Hematopoietic multipotent progenitor cell treated with erythropoietin and hydrocortisone succinate and interleukin-3 and kit ligand, for 8 days (in vitro differentiated cells): ENCODE measurements around the gene SKOR2.
"Not testable (repeated sequence)": the region's sequence is repeated elsewhere in the genome, so short reads cannot be mapped to it uniquely, and the experiment has no call there.

ENCODE experiments used
- DNase-seq: peaks from one replicate; pipeline ENCODE4 v3.0.0-alpha.2; 2015

SKOR2 gene

DNA sequence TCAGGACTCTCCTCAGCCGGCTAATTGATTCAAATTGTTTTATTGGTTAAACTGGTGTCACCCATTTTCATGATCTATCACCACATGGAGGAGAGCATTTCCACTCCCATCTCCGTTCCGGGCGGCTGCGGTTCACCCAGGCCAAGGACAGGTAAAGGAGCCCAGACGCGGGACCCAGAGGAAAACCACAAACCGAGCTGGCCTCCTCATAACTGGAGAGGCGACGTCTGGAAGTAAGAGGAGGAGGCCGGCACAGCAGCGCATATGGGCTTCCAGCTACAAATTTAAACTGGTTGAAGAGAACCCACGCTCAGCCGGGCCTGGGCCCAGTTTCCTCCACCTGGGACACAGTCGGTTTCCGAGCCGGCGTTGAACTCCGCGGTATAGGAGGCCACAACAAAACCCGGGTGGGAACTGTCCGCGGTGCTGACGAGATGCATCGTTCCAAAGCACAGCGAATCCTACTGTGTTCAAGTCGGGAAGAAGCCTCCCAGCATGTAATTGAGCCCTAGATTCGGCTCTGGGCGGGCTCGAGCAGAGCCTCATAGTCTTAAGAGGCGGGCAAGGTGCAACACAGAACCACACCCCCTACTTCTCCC, 3.0 kb upstream of the SKOR2 start:
- DNase-seq: peak; percentile 46

DNA sequence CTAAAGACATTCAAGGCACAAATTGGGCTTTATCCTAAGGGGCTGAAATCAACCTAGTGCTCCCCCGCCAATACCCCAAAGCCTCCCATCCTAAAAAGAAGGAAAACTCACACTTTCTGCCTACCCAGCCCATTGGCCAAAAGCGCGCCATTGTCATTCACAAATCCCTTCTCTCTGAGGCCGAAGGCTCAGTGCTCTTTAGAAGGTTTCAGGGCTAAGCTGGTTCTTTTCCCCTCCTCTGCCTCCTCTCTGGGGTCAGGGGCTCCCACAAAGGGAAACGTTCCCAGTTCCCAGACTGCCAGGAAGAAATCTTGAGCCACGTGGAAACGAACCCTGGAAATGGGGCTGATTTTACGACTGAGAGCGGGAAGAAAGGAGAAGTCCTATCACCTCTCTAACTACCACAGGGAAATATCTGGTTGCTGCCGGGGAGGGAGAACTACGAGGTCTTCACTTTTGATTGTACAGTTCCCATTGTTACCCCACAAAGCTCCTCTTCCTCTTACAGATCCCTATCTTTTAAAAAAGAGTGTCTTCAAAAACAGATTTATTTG, 1.7 kb upstream of the SKOR2 start:
- no peak for DNase-seq

DNA sequence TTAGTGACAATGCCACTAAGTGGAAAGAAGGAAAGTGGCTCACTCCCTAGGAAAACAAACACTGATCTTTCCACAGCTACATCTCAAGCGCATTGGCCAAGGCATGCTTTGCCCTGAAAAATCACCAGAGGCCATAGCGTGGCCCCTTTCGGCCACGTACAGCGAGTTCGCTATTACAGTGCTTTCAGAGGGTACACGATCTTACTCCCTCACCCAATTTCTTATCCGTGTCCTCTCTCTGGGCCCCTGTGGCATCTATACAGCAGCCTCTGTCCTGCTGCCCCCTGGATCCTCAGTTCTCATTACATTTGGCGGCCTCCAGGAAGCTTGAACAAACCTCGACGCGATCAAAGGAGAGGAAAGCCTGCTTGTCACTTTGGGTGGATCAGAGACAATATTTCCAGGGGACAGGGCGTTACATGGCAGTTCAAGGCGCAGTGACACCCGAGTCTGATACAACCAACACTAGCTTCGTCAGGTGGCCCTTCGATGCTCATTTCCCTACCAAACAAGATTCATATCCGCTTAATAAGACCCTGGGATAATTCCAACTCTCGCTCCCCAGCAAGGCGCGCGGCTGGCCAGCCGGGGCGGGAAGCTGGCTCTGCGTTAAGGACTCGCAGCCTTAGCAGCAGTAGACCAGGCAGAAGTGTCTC, 941 bp downstream of the SKOR2 start:
- no peak for DNase-seq

DNA sequence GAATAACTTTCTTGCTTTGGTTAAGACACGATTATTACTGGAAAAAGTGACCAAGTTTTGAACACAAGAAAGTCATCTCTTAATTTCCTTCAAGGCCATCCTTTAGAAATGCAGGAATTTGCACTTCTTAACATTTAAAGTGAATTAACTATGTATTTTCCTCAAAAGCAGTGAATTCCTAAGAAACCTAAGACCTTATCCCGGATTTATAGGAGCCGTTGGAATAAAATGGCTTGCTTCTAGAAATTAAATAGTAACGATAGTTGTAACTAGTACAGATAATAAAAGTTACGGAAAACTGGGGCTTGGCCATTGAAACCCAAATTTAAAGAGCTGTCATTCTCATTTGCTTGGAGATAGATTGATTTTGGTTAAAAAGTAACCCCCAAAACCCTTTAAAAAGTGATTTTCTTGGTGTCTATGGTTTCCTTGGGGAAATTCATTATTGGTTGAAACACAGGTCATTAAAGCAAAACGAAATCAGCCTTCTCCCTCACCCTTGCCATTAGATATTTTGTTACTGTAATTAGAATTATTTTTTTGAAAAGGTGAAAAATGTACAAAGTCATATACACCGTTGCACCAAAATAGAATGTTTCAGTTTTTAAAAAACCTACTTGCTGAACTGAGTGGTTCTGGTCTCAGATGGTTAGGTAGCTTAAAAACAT, 2.0 kb downstream of the SKOR2 start:
- no peak for DNase-seq

DNA sequence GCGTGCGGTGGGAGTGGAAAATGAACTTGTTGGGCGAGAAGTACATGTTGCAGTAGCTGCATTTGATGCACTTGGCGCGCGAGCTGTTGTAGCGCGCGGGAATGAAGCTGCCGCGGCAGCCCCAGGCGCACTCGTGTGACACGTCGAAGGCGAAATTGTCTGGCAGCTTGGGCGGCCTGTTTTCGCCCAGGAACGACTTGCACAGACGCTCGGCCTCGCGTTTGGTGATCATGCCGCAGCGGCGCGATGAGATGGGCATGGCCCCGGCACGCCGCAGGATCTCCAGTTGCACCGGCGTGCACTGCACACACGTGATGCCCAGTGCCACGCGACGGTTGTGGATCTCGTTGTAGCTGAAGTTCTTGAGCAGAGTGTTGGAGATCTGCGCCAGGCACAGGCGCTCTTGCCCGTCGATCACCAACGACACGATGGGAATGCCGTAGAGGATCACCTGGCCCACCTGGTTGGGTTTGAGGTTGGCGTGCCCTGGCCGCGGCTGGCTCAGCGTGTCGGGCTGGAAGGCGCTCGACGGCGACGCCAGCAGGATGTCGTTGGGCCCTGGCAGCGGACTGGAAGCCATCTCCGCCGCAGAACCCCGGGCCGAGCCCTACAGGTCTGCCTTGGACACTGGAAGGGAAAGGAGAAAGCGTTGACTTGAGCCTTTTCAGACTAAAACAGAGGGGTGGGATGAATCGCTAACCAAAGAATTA, 2.7 kb downstream of the SKOR2 start:
- no peak for DNase-seq

DNA sequence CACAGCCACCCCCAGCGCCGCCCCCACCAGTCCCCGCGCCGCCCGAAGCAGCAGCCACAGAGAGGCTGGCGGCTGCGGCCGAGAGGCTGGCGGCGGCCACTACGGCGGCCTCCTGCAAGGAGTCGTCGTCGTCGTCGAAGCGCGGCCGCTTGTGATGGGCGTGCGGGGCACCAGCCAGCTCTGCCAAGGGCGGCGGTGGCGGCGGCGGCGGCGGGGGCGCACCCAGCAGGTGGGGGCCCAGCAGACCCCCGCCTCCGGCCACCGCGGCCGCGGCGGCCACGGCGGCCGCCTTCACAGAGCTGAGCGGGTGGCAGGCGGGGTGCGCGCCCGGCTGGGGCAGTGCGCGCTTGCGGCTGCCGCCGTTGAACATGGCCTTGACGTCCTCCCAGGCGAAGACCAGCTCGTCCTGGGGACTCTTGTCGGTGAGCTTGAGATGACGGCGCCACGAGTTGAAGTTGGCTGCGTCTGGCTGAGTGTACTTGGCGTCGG, 3.3 kb downstream of the SKOR2 start:
- DNase-seq: no peak

DNA sequence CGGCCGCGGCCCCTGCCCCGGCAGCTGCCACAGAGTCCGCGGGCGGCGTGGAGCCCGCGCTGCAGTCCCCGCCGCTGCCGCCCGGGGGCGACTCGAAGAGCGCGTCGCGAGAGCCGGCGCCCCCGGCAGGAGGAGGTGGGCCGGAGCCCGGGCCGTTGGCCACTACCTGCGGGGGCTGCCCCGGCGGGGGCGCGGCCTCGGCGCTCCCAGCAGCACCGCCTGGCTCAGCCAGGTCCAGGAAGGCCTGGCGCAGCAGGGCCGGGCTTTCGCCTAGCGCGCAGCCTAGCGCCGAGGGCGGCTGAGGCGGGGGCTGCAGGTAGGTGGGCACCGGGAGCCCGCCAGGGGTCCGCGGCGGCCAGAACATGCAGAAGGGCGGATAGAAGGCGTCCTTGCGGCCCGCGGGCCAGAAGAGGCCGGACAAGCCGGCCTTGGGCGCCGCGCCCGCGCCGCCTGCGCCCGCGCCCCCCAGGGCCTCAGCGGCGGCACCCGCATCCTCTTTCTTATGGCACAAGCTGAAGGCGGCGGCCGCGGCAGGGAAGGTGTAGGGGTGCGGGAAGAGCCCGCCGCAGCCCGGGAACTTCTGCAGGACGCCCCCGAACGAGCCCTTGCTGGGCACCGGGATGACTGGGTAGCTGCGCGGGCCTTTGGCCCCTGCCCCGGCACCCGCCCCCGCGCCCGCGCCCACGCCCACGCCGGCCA, 3.9 kb downstream of the SKOR2 start:
- DNase-seq: no peak

DNA sequence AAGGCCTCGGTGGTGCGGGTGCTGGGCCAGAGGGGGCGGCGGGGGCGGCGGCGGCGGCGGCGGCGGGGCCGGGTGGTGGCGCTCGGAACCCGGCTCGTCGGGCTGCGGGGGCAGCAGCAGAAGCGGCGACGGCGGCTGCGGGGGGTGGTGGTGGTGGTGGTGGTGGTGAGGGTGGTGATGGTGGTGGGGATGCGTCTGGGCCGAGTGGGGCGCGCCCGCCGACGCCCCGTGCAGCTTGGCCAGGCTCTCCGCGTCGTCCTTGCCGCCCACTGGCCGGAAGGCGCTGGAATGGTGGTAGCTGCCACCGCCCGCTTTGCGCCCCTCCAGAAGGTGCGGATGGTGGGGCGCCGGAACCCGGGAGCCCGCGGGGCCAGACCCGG, 4.4 kb downstream of the SKOR2 start:
- DNase-seq: no peak

DNA sequence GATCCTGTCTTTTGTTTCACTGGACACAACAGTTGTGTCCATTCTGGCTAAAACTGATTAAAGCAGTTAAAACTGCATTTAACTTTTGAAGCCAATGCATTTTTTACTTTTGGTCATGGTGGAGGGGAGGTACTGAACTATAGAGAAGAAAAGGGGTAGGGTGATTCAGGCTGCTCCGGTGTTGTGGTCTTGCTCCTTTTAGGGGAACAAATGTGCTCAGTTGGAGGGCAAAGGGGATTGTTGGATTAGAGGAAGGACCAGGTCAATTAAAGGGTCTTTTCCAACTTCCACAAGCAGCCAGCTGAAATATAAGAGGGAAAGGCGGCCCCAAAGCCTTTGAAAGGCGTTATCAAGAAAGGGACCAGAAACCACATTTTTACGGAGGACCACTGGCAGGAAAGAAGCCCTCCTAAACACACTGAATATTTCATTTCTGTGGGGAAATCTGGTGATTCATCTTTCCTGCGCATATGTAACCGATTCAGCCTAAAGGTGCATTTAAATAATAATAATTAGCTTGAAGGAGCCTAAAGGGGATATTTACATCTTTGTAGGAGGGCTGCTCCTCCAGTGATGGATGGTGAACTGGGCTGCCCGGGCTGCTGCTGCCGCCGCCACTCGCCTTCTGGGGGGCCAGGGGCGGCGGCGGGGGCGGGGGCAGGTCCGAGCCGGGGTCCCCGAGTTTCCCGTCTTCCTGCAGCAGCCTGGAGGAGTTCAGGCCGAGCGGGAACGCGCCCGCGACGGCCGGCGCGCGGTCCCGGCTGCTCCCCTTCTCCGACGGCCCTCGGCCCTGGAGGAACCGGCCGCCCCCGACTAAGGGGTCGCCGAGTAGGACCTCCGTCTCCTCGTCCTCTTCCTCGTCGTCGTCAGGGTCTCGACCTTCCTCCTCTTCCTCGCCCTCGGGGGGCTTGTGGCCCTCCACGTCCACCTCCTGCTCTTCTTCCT, 5.2 kb downstream of the SKOR2 start:
- DNase-seq: no peak

DNA sequence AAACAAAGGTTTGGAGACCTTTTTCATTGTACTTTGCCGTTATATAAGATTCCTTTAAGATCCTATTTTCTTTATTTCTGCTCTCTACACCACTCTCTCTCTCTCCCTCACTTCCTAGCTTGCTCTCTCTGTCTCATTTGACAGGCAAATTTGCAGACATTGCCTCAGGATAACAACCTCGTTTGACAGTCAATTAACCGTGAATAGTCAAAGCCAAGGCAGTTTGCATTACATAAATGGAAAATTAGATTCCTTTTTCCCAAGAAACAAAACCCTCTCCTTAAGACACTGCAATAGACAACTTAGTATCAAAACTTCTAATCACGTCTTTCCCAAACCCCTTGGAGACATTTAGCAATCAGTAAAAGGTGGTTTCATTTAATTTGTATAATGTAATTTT, 7.4 kb downstream of the SKOR2 start:
- no peak for DNase-seq

DNA sequence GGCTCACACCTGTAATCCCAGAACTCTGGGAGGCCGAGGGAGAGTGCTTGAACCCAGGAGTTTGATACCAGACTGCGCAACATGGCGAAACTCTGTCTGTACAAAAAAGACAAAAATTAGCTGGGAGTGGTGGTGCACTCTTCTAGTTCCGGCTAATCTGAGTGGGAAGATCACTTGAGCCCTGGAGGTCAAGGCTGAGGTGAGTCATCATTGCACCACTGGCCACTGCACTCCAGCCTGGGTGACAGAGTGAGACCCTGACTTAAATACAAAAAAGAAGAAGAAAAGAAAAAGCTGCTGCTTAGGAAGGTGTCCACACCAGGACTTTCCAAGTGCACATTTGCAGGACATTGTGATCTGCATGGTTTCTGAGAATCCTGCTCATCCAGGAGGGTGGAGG, 16.4 kb downstream of the SKOR2 start:
- DNase-seq: no peak

DNA sequence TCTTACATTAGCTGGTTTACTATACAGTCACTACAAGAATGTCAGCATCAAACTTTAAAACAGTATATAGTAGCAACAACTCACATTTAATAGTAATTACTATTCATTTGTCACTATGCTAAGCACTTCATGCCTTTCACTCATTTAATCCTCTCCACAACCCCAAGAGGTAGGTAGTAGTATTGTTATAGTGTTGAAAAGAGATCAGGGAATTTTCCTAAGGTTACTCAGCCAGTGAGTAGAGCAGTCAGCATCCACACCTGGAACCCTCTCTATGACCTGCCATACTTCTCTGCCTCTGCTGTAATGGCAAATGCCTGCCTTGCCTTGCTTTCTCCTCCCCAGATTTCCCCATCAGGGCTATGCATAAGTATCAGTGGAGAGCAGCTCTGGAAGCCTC, 24.8 kb downstream of the SKOR2 start:
- no peak for DNase-seq

DNA sequence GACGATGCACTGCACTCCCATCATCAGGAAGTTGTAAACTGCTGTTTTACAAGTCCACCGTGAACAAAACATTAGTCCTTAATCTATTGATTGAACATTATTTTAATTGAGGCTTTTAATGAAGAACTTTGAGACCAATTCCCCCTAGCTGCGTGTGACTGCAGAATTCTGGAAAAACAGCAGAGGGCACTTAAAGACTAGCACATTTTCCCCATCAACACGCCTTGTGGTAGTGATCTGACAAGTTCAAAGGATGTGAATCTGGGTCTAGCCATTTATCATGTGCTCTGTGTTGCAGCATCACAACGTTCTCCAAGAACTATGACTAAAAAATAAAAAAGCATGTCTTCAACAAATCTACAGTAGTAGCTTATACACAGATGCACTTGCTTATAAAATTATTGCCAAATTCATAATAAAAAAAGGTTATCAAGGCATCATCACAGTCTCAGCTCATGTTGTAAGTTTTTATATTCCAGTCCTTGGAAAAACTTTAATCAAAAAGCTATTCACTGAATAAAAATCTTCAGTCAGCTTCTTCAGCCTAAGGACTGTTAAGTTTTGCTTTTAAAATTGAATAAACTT, 35.8 kb downstream of the SKOR2 start:
- peak; percentile 48 for DNase-seq

DNA sequence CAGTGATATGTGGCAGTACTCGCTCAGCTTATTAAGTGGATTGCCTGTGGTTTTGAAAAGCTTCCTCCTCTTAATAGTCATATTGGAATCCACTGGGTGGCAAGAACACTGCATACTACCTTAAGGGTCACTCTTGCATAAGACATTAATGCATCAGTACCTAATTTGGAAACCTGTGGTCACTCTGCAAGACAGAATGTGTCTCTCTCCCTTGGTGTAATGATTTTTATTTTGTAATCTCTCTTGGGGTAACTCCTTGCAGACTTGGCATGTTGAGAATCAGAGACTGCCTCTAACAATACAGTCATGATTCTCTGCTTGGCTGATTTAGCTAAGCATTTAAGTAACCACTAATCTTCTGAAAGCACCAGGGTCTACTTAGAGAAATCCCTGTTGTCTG, 42.3 kb downstream of the SKOR2 start:
- no peak for DNase-seq

DNA sequence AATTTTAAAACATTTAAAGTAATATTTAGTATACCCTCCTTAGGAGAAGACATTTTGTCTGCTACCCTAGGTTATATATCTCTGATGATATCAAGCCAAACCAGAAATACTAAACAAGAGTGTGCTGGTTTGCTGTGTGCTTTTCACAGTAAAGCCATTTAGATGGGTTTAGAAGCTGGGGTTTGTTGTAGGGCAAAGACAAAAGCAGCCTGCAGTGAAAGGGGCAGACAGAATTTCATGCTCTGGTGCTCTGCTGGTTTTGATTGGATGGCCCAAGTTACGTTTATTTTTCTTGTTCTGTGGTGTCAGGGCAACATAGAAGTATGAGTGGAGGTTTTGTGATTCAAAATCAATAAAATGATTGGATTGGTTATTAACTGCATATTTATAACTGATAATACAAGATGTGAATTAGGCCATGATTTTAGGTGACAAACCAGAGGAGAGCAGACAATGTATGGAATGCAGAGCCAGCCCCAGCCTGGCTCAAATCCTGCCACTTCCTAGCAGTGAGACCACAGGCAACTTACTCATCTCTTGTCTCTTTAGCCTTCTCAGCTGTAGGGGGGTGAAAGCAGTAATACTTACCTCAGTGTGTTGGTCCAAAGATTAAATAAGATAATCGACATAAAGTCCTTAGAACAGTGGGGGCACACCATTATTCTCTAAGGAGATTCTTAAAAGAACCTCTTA, 44.4 kb downstream of the SKOR2 start:
- DNase-seq: no peak

DNA sequence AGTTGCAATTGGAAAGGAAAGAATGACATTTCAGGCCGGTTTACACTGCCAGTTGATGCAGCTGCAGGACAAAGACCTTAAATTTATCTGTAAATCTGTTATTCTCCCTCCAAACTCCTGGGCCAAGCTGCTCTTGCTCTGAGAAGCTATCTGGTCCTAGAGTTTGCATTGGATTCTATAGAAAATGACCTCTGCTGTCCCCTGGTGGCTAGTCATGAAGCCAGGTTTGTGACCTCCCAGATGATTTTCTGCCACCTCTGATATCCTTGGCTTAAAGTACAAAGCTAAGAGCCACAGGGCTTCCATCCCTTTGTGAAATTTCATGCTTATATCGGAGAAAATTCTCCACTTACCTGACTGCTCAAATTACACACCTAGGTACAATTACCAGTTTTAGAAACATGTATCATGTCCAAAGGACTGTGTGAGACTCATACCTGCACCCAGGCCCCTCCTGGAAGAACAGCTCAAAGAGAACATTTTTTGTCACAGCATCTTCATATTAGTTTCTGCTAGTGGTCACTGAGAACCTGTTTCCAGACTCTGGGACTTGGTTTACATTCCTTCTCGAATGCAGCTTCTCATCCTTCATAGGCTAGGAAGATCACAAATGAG, 46.4 kb downstream of the SKOR2 start:
- peak; percentile 71 for DNase-seq

DNA sequence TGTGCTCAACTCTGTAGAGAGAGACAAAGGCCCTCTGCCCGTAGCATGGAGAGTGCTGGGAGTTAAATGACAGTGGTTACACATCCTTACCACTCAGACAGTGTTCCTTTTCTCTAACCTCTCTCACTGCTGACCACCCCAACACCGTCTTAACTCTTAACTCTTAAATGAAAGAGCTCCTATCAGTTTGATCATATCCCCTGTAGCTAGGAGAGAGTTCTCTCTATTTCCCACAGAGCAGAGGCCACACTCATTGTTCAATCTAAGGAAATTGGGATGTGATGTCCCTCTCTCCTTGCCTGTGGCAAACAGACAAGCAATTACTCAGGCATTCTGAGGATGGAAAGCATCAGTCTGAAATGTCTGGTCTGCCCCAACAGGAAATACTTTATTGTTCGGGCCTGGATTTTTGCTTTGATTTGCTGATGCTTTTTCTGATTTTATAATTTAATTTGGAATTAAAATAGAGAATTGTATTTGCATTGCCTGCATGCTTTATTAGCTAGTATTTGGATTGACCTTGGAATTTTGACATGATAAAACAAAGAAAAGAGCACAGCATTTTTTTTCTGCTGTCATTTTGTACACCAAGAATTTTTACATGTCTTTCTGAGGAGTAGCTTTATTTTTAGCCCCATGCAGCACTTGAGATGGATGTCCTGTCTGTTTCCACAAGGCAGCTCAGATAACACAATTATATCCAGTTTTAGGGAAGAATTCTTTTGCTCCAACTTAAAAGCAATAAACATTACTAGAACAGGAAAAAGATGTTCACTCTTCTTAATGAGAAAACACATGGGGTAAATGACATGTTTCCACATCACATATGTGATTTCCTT, 47.6 kb downstream of the SKOR2 start:
- DNase-seq: no peak

DNA sequence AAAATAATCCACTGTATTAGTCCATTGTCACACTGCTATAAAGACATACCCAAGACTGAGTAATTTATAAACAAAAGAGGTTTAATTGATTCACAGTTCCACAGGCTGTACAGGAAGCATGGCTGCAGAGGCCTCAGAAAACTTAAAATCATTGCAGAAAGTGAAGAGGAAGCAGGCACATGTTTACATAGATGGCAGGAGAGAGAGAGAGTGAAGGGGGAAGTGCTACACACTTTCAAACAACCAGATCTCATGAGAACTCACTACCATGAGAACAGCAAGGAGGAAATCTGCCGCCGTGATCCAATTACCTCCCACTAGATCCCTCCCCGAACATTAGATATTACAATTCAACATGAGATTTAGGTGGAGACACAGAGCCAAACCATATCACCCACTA, 55.5 kb downstream of the SKOR2 start:
- DNase-seq: not testable (repeated sequence)

DNA sequence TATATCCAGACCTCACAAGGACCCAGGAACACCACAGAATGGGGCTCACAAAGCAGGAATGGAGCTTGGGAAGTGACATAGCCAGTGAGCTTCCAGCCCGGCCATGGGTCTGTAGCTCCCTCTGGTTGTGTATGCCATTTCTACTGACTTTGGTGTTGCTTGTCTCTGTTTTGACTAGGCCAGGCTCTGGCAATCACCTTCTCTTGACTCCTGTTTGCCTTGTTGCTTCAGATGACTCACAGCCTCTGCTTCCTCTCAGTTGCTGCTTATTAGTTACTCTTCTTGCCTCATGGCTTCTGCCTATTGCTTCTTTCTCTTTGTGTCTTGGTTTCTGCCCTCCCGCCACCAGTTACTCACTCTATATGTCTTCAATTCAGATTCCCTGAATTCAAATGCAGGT, 59.5 kb downstream of the SKOR2 start:
- DNase-seq: no peak
